ENCODE measurements around the gene TMEM144. TPM values are rescaled to one million over a fixed set of nuclear protein-coding genes. Genes with fewer than 3 reads are reported as not detected.

Gene TMEM144
- total RNA-seq, 1 donor from 2014 or later, result 7.6 TPM

- H4K20me1 ChIP-seq (ENCODE audit: insufficient read depth, low read length), result no peaks in the 10 kb centered on the region
- H2AFZ ChIP-seq (ENCODE audit: low read depth, low read length), result no peak overlapping the region
- no peaks in the 10 kb centered on the region for H3K36me3 ChIP-seq (ENCODE audit: insufficient read depth, low read length)
- TF ChIP-seq CTCF (IDR thresholded peaks at IDR 0.05; ENCODE audit: insufficient read depth, low read depth, low read length) (no peak), EZH2 (IDR thresholded peaks at IDR 0.05; ENCODE audit: insufficient read depth, low read length) (no peak)
- H3K4me2 ChIP-seq (ENCODE audit: low read length), result no peak overlapping the region
- no peaks in the 10 kb centered on the region for H3K9me3 Mint-ChIP-seq (ENCODE audit: unreplicated experiment)
- no peak overlapping the region for H3K4me3 ChIP-seq (ENCODE audit: insufficient read depth, low read depth, low read length)
- no peaks in the 10 kb centered on the region for H3K79me2 ChIP-seq (ENCODE audit: insufficient read depth, low read length)
- DNase-seq (ENCODE audit: low read depth) (no peak), FAIRE-seq (no peak)
- H3K4me3 Mint-ChIP-seq (ENCODE audit: unreplicated experiment), result no peak overlapping the region
- H3K27ac ChIP-seq (ENCODE audit: low read depth, low read length), result no peak overlapping the region
- no peaks in the 10 kb centered on the region for H3K4me1 ChIP-seq (ENCODE audit: insufficient read depth, low read length)
- peaks cover 9% of the 10 kb centered on the region for H3K4me1 Mint-ChIP-seq (ENCODE audit: low read depth, unreplicated experiment)
- no peaks in the 10 kb centered on the region for H3K27me3 ChIP-seq (ENCODE audit: insufficient read depth, low read length)
- no peak overlapping the region for H3K9ac ChIP-seq (ENCODE audit: low read length)
- no peaks in the 10 kb centered on the region for H3K9me3 ChIP-seq (ENCODE audit: insufficient read depth, low read depth, low read length)
- H3K27me3 Mint-ChIP-seq (ENCODE audit: low read depth, unreplicated experiment), result no peaks in the 10 kb centered on the region
- H3K27ac Mint-ChIP-seq (ENCODE audit: unreplicated experiment), result no peak overlapping the region
- peaks cover 2% of the 10 kb centered on the region for H3K36me3 Mint-ChIP-seq (ENCODE audit: low read depth, unreplicated experiment)
Observed at GRCh38 chr4:158203436-158203835, 6.8 kb upstream of the TMEM144 start.

GRCh38 chr4:158203929-158204328 lies 6.4 kb upstream of the TMEM144 start:
- no peaks in the 10 kb centered on the region for H3K4me1 ChIP-seq (ENCODE audit: insufficient read depth, low read length)
- H3K27me3 ChIP-seq (ENCODE audit: insufficient read depth, low read length), result no peaks in the 10 kb centered on the region
- TF ChIP-seq EZH2 (IDR thresholded peaks at IDR 0.05; ENCODE audit: insufficient read depth, low read length), result no peak
- TF ChIP-seq CTCF (IDR thresholded peaks at IDR 0.05; ENCODE audit: insufficient read depth, low read depth, low read length), result no peak
- no peak overlapping the region for H3K27ac Mint-ChIP-seq (ENCODE audit: unreplicated experiment)
- no peaks in the 10 kb centered on the region for H4K20me1 ChIP-seq (ENCODE audit: insufficient read depth, low read length)
- H3K36me3 Mint-ChIP-seq (ENCODE audit: low read depth, unreplicated experiment), result peaks cover 2% of the 10 kb centered on the region
- H3K9me3 Mint-ChIP-seq (ENCODE audit: unreplicated experiment), result no peaks in the 10 kb centered on the region
- H3K4me1 Mint-ChIP-seq (ENCODE audit: low read depth, unreplicated experiment), result peaks cover 9% of the 10 kb centered on the region
- H3K9me3 ChIP-seq (ENCODE audit: insufficient read depth, low read depth, low read length), result no peaks in the 10 kb centered on the region
- H3K36me3 ChIP-seq (ENCODE audit: insufficient read depth, low read length), result no peaks in the 10 kb centered on the region
- DNase-seq (ENCODE audit: low read depth) (no peak), FAIRE-seq (no peak)
- no peak overlapping the region for H2AFZ ChIP-seq (ENCODE audit: low read depth, low read length)
- H3K79me2 ChIP-seq (ENCODE audit: insufficient read depth, low read length), result no peaks in the 10 kb centered on the region
- H3K27ac ChIP-seq (ENCODE audit: low read depth, low read length), result no peak overlapping the region
- no peaks in the 10 kb centered on the region for H3K27me3 Mint-ChIP-seq (ENCODE audit: low read depth, unreplicated experiment)
- no peak overlapping the region for H3K4me3 Mint-ChIP-seq (ENCODE audit: unreplicated experiment)
- no peak overlapping the region for H3K4me3 ChIP-seq (ENCODE audit: insufficient read depth, low read depth, low read length)
- H3K4me2 ChIP-seq (ENCODE audit: low read length), result no peak overlapping the region
- no peak overlapping the region for H3K9ac ChIP-seq (ENCODE audit: low read length)

GRCh38 chr4:158208963-158209640 lies 1.2 kb upstream of the TMEM144 start:
- no peak overlapping the region for H3K27ac Mint-ChIP-seq (ENCODE audit: unreplicated experiment)
- Histone ChIP-seq H3K4me1 (ENCODE audit: insufficient read depth, low read length) (peaks cover 9% of the 10 kb centered on the region), H3K9me3 (ENCODE audit: insufficient read depth, low read depth, low read length) (no peaks in the 10 kb centered on the region), H4K20me1 (ENCODE audit: insufficient read depth, low read length) (no peaks in the 10 kb centered on the region), H3K27me3 (ENCODE audit: insufficient read depth, low read length) (no peaks in the 10 kb centered on the region), H3K36me3 (ENCODE audit: insufficient read depth, low read length) (no peaks in the 10 kb centered on the region), H2AFZ (ENCODE audit: low read depth, low read length) (no peak overlapping the region), H3K9ac (ENCODE audit: low read length) (no peak overlapping the region), H3K27ac (ENCODE audit: low read depth, low read length) (no peak overlapping the region), H3K79me2 (ENCODE audit: insufficient read depth, low read length) (no peaks in the 10 kb centered on the region), H3K4me3 (ENCODE audit: insufficient read depth, low read depth, low read length) (no peak overlapping the region), H3K4me2 (ENCODE audit: low read length) (no peak overlapping the region)
- H3K36me3 Mint-ChIP-seq (ENCODE audit: low read depth, unreplicated experiment), result peaks cover 2% of the 10 kb centered on the region
- no peaks in the 10 kb centered on the region for H3K9me3 Mint-ChIP-seq (ENCODE audit: unreplicated experiment)
- H3K27me3 Mint-ChIP-seq (ENCODE audit: low read depth, unreplicated experiment), result no peaks in the 10 kb centered on the region
- TF ChIP-seq EZH2 (IDR thresholded peaks at IDR 0.05; ENCODE audit: insufficient read depth, low read length) (no peak), CTCF (IDR thresholded peaks at IDR 0.05; ENCODE audit: insufficient read depth, low read depth, low read length) (no peak)
- peaks cover 10% of the 10 kb centered on the region for H3K4me1 Mint-ChIP-seq (ENCODE audit: low read depth, unreplicated experiment)
- no peak overlapping the region for H3K4me3 Mint-ChIP-seq (ENCODE audit: unreplicated experiment)
- DNase-seq (ENCODE audit: low read depth), result no peak
- no peak for FAIRE-seq
